HG03565 (cell line): ENCODE results near the gene PCMTD2.

ENCODE experiments used
- ATAC-seq: cut with Tn5 transposase; IDR thresholded peaks from one replicate; pipeline ENCODE4 v1.9.1; 2021; ENCODE audit warnings: mild to moderate bottlenecking, moderate library complexity; ENCODE audit not compliant: unreplicated experiment

PCMTD2 gene

DNA sequence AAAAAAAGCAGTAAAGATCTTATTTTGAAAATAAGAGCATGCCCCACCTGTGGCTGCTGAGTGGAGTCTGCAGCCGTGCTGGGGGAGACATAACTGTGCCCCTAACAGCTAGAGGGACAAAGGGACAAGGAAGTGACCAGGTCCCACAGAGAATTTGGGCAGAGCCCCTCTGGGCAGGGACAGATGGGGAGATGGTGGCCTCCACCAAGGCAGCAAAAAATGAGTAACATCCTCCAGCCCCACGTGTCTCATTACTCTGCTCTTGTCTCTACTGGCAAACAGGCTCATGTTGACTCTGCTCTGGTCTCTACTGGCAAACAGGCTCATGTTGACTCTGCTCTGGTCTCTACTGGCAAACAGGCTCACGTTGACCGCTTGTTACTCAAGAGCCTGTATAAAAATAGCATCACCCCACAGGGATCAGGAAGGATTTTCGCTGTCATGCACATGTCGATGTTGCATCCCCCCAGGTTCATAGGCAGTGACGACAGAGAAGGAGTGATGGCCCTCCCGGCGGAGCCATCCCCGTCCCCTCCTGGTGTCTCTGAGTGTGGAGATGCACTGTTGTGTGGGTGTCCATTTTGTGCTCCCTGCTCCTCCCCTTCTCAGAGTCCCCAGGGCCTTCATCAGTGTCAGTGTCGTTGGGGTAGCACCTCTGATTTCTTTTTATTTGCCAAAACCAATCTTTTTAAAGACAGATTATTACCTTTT is 17.3 kb upstream of the PCMTD2 start:
- no peak for ATAC-seq

DNA sequence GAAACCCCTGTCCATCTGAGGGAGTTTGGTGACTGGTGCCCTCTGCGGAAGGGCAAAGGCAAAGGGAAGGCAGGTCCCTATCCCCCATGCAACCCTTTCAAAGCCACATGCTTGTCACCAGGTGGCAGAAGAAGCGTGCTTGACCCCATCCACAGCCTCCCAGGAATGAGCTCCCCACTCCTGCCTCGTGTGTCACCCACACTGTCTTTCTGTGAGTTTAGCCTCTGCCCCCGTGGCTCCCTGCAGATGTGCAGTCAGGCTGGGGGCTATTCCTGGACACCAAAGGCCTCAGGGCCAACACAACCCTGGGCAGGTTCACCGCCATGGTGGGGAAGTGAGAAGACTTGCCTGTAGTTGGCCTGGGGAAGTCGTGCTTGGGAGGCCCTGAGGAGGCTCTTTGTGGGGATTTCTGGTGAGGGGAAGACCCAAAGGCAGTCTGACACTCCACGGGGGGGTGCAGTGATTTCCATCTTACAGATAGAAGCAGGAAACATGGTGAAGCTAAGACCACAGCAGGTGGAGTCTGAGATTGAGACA is 16.6 kb upstream of the PCMTD2 start:
- no peak for ATAC-seq

DNA sequence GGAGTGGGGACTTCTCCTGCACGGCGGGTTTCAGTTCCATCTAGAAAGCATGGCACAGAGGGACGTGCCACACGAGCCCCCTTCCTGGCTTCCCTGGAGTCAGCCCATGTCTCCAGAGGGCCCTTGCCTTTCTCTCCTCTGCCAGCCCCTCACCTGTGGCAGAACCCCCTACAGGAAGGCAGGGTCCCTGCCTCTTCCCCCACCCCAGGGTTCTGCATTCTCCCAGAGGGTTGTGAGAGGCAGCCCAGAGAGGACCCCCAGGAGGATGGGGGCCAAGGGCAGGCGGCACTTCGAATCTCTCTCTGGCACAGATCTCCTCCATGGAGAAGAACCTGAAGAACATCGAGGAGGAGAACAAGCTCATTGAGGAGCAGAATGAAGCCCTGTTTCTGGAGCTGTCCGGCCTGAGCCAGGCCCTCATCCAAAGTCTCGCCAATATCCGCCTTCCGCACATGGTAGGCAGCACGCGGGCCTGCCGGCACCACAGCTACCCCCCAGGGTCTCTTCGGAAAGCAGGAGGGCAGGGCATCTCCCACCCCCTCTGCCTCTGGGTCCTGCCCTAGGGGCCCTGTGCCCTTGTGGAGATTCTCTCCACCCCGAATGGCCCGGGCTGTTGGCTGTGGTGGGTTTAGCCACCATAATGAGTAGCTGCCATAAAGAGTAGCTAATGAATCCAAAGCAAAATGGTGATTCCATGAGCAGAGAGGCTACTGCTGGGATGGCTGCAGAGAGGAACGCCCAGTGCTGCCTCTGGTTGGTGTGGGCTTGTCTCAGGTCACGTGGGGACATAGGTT is 15.9 kb upstream of the PCMTD2 start:
- no peak for ATAC-seq

DNA sequence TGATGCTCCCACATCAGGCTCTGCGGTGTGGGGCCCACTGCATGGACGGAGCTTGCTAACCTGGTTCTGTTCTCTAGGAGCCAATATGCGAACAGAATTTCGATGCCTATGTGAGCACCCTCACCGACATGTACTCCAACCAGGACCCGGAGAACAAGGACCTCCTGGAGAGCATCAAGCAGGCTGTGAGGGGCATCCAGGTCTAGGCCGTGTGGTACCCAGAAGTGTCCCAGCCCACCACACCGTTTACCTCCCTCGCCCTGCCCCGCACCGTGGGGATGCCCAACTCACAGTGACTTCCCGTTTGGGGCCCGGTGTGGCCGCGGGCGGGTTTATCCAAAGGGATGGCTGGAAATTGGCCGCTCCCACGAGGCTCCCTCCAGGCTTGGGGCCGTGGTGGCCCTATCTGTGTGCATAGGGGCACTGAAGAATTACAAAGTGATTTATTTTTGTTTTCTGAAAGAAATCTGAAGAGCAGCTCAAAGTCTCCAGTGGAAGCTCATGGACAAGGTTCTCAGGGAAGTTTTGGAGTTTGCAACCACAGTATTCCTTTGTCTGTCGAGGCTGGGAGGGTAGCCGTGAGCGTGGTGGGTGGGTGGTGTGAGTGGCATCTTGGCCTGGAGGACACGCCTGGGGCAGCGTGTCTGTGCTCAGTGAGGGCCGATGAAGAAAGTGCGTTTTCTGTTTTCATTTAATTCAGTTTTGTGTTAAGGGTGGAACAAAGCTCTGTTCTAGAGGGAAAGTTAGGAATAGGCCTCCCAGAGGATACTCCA is 15.1 kb upstream of the PCMTD2 start:
- no peak for ATAC-seq

DNA sequence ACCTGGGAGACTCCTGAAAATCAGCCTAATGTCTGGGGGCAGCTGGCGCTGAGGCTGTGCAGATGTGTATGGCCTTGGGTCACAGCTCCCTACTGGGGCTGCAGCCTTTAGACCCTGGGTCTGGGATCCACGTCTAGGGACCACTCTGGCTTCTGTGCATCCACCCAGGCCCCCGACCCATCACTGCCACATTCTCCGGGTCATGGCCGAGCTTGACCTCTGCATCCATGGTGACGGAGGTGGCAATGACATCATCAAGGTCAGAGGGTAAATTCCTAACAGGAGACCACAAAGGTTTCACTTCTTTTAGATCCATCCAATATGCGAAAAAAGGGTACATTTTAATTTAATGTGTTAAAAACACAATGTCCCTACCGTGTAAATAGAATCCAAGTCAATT is 14.5 kb upstream of the PCMTD2 start:
- no peak for ATAC-seq

DNA sequence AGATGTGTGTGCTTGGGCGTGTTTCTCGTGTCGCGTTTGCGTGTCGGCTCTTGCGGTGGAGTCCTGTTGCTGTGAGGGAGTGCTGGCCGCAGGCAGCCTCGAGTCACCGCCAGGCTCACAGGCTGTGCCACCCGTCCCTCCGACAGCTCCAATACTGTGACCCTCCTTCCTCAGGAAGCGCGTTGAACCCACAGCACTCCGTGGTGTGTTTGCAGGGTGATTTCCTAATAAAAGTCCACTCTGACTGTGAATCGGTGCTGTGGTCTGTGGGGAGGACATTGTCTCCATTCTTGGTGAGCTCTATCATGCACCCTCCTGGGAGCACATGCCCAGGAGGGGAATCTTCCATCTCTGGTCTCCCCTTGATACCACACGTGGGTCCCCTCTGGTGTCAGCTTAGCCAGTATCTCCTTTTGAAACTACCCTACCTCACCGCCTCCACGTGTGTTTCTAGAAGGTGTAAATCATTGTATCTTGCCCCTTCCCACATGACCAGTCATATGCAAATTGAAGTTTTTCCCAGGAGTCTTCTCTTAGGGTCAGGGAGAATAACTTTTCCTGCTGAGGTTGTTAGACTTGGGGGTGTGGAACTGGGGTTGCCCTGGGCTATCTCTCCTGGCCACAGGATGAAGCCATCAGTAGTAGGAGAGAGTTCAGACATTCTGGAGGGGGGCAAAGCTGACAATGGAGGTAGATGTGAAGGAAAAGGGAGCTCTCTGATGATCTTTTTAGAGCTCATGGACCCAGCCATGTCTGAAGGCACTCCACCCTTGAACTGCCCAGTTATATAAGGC is 13.3 kb upstream of the PCMTD2 start:
- ATAC-seq: no peak

DNA sequence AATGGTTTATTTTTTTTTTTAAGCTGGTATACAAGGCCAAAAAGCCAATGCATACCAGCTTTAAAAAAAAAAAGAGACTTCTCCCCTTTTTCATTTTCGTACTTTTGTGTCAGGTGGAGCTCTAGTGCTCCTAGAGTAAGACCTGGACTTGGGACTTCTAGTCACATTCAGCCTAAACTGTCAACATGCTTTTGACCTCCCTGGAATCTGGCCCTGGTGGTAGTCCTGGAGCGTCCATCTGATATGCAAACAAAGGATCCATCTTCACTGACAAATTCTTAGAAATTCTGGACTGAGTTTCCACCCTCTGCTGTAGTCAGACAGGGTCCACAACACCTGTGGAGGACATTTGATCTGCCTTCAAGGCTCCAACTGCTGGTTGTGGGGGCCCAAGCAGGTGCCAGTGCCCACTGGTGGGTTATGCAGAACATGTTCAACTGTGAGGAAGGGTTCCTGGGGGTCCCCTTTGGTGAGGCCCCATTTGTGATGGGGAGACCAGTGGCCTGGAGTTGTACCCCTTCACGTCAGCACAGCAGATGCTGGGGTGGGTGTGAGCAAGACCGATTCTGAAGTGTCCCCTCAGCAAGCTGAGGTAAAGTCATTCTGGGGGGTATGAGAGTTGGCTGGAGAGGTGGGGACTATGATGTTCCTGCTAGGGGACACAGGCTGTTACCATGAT is 12.6 kb upstream of the PCMTD2 start:
- no peak for ATAC-seq

DNA sequence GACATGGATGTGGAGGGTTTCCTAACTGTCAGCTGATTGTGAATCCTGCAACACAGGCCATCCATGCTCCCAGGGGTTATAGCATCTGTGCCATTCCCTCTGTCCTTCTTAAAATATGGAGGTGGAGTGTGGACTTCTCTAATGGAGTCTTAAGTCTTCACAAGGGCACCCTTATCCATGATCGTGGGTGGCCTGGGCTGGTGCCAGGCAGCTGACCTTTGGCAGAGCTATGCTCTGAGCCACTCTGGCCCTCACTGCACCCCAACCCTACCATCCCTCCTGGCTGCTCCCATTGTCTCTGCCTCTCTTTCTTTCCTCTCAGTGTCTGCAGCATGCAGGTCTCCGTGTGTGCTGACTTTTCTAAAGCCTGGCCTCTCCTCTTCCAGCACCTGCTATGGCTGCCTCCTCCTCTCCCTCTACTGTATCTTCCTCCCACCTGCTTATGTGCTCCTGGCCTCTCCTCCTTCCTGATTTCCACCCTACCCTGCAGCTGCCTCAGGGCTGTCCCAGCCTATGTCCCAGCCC is 11.2 kb upstream of the PCMTD2 start:
- no peak for ATAC-seq

DNA sequence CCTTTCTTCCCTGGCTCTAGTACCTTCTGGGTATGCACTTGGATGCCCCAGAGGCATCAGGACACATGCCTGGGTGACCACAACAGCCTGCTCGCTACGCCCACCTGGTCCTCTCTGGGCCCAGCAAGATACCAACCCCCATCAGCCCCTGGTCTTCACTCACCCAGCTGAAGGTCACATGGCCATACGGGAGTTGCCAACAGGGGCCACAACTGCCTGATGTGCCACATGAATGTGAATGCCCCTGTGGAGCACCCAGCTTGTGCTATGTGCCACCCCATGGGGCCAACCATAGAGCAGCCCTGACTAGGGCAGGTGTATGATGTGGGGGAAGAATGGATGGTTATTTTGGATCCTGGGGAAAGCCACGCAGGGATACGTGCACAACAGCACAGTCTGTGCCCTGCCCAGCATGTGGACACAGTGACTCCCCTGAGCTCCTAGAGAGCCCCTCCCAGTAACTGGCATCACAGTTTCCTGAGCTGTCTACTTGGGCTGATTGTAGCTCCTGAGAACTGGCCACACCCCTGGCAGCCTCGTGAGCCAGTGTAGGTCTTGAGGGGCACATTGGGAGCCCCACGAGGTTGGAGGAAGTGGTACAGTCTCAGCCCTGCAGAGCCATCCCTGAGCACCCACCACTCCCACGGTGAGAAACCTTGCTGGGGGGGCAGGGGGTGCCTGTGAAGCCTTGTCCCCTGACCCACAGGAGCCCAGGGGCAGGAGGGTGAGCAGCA is 10.5 kb upstream of the PCMTD2 start:
- ATAC-seq: no peak

DNA sequence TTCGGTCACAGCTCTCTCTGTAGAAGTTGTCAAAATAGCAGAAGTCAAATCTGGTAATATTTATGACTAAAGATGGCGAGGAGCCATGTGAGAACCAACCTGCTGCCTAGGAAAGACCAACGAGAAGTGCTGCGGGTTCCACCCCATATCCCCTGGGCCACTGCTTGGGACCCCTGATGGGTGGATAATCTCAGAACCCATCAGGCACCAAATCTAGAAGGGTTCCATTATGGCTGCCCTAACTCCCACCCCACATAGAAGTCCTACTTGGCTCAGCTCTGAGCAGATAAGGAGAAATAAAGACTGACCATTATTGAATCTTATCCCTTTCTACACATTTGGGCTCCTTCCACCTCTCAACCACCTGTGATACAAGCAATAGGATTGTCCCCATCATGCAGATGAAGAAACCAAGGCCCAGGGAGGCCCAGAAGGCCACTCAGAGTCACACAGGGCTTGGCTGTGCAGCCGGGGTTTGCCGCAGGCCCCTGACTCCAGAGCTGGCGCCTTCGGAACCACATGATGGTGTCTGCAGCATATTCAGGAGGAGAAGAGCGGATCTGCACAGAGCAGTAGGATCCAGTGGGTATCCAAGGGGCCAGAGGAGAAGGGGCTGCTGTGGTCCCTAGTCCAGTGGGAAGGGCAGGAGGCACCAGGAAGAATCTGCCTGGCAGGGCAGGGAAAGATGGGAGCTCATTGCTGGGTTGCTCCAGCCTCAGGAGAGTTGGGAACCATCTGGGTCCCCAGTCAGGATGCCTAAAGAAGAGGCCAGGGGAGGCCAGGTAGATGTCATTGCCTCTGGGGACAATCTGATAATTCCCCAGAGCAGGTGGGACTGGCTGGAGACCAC is 9.6 kb upstream of the PCMTD2 start:
- no peak for ATAC-seq

DNA sequence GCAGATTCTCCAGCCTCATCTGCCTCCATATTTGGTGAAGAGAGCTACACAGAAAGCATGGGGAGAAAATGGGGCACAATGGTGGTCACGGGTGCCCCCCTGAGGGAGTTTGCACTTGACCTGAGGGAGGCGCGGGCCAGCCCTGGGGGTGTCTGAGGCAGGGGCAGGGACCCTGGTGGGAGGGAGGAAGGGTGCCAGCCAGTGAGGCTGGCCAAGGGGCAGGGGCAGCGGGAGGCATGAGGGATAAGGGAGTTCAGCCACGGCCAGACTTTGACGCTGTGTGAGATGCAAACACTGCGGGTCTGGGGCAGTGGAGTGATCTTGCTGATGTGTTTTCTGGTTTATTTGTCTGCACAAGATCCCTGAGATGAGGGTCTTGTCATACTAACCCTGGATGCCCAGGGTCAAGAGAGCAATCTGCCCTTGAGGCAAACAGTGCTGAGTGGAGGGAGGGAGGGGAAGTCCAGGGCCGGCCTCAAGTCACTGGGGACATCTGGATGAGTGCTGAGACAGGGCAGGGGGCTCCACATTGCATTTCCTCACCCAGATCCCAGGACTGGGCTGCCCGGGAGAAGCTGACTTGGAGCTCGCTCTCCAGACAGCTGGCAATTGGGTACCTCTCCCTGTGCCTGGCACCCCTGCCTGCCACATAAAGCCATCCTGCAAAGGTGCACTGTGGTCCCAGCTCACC is 8.8 kb upstream of the PCMTD2 start:
- no peak for ATAC-seq

DNA sequence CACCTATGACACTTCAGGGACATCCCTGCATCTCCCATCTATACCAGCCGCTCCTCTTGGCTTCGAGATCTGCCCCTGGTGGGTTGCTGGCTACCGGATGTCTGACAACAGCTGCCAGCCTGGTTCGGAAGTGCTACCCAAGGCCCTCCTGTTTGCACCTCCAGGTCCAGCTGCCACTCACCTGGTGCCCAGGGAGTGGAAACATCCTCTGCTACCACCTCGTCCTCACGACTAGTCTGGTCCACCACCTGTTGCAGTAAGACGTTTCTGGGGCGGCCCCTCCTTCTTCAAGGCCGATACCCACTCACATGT is 8.3 kb upstream of the PCMTD2 start:
- ATAC-seq: no peak

DNA sequence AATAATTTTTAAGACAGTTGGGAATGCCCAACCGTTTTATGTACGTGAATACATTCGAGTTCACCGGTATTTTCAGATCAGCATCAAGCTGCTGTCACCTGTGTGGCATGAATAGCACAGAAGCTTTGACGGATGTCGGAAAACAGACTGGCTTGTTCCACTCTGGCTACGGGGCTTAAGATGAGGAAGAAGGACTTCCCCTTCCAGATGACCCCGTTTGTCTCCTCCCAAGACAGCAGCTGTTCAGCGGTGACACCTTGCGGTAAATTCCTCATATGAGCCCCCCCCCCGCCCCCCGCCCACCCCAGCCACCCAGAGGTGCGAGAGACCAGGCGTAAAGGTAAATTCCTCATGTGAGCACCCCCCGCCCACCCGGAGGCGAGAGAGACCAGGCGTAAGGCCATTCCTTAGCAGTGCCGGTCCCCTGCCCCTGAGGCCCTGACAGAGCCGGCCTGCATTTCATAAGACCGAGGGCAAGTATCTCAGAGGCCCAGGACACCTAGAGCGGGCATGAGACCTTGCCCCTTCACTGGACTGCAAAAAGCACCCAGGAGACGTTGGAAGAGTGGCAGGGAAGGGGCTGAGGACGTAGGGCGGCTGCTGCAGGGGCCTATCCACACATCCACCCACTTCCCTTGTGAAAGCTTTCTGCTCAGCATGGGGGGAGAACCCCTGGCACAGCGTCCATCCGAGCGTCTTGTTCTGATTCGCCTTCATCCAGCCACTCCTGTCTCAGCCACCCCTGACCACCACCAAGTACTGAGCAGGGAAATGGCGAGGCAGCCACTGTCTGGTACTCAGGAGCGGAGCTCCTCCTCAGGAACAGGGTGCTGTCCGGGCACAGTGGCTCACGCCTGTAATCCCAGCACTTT is 7.3 kb upstream of the PCMTD2 start:
- ATAC-seq: no peak

DNA sequence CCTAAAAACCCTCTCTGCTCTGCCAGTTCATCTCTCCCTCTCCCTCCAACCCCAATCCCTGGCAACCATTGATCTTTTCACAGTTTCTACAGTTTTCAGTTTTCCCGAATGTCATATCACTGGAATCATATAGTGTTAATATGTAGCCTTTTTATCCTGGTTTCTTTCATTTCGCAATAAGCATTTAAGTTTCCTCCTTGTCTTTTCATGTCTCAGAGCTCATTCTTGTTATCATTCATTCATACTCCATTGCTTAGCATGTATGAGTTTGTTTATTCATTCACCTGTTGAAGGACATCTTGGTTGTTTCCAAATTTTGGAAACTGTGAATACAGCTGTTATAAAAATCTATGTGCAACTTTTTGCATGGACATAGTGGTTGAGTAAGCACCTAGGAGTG is 5.5 kb upstream of the PCMTD2 start:
- ATAC-seq: no peak

DNA sequence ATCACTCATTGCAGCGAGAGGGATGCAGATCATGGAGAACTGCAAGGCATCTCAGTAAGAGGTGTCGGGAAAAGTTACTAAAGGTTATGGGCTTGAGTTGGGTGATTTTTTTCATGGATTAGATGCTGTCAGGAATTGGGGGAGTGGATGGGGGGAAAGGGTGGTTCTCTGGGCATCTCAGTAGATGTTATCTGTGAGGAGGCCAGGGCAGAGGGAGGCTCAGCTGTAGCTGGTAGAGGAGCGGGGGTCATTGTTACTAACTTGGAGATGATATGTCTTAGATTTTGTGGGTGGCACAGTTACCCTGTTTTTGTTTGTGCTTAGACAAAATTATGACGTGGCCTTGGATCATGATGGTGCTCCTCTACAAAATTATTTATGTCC is 2.6 kb upstream of the PCMTD2 start:
- no peak for ATAC-seq

DNA sequence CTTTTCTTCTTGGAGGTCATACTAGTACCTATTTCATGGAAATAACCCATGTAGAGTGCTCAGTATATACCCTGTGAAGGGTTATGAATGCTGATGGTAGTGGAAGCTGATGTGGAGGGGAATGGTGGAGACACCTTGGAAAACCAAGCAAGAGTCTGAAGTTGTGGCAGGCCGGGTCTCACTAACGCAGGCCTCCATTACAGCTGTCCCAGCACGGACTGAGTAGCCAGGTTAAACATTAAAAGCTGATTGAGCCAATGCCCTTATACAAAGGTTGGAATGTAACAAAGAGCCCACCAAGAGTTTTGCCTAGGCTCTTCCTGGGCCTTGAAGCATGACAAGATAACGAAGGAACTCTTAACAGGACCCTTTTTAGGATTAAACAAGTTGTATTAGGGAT is 2.1 kb upstream of the PCMTD2 start:
- no peak for ATAC-seq

DNA sequence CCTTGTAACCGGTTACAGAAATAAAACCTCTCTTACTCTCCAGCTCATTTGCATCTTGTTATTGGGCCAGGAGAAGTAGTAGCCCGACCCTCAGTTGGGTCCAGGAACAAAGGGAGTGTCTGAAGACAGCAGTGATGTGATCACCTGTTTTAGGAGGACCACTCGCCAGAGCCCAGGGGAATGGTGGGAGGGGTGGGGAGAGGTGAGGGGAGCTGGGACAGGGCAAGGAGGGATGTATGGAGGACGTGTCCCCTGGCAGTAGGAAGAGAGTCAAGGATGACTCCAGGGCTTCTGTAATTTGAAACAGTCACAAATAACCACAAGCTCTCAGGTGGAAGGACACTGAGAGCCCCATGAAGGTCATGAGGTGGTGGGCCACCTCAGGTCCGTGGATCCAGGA is 1.4 kb upstream of the PCMTD2 start:
- no peak for ATAC-seq
